HepG2 (cell line): ENCODE measurements around the gene RPS6KB1. TPM values are rescaled to one million over a fixed set of nuclear protein-coding genes. Genes with fewer than 3 reads are reported as not detected.

Experiments used
- ATAC-seq: fragments of 200-7000 bp; cut with Tn5 transposase; 3 replicates; pipeline ENCODE4 v1.9.1; 2020; ENCODE audit warnings: mild to moderate bottlenecking, moderate library complexity
- BruUV-seq: library from RNA; stranded (reverse); fragments of 400-500 nt; replicated peaks from 2 replicates; lab custom pipeline; 2021; lab: Mats Ljungman, UMichigan
- CTCF ChIA-PET: fragments of 300-600 bp; formaldehyde crosslinking; extraction: SDS; loops from one replicate; lab custom pipeline; 2021; ENCODE audit warnings: low total read pairs, inconsistent platforms, low intra/inter-chr PET ratio; lab: Yijun Ruan, JAX
- POLR2A ChIA-PET: fragments of 350-600 bp; sonication (Branson Sonifier 250); formaldehyde crosslinking; loops from one replicate; lab custom pipeline; 2020; ENCODE audit warnings: antibody characterized with exemption, inconsistent platforms; lab: Yijun Ruan, JAX
- DNase-seq: peaks from one replicate; pipeline ENCODE4 v3.0.0-alpha.2; 2015; ENCODE audit warnings: low spot score
- FAIRE-seq: peaks from 3 replicates; lab custom pipeline; 2011; peaks lifted over from hg19 to GRCh38; lab: Jason Lieb, UNC
- H2AFZ ChIP-seq: one replicate; pipeline ENCODE4 v1.6.1; 2011; ENCODE audit warnings: low read length, inconsistent platforms
- H3K27ac ChIP-seq: fragments of 300-600 bp; 3 replicates; pipeline ENCODE4 v1.8.0; 2011; ENCODE audit warnings: mixed run types, mild to moderate bottlenecking, mixed read lengths, low read length, inconsistent platforms; ENCODE audit not compliant: insufficient read depth; ENCODE audit errors: extremely low read length
- H3K27me3 ChIP-seq, 2 experiments: fragments of 200-600 bp in 1 of 2; 2 replicates in 1 of 2; 3 replicates in 1 of 2; pipeline versions ENCODE4 v1.6.0 to v1.8.0; 2011; ENCODE audit warnings: low read length in 2 of 2, mild to moderate bottlenecking in 2 of 2, moderate library complexity in 2 of 2, inconsistent platforms in 1 of 2; ENCODE audit not compliant: insufficient read depth in 2 of 2, control insufficient read depth in 1 of 2
- H3K36me3 ChIP-seq, 2 experiments: fragments of 200-600 bp in 1 of 2; replicated peaks in 1 of 2; 2 replicates in 1 of 2; 3 replicates in 1 of 2; pipeline versions ENCODE4 v1.5.1 to v1.8.0; 2011; ENCODE audit warnings: low read length in 2 of 2, inconsistent platforms in 1 of 2; ENCODE audit not compliant: insufficient read depth in 2 of 2, control insufficient read depth in 1 of 2
- H3K4me1 ChIP-seq: 2 replicates; pipeline ENCODE4 v1.5.1; 2012; ENCODE audit warnings: low read length, inconsistent platforms; ENCODE audit not compliant: insufficient read depth
- H3K4me2 ChIP-seq: 2 replicates; pipeline ENCODE4 v1.6.0; 2011; ENCODE audit warnings: low read depth, low read length, inconsistent platforms
- H3K4me3 ChIP-seq, 3 experiments: fragments of 200-600 bp in 1 of 3; sonication (generic), shearing (Covaris generic) in 1 of 3; replicated peaks in 1 of 3; 2 replicates each; pipeline ENCODE4 v1.5.1; 2011 to 2016; ENCODE audit warnings: low read length in 3 of 3, inconsistent platforms in 2 of 3, low read depth in 2 of 3, mild to moderate bottlenecking in 2 of 3, control low read depth in 1 of 3, mixed read lengths in 1 of 3; ENCODE audit not compliant: insufficient read depth in 1 of 3
- H3K79me2 ChIP-seq: one replicate; pipeline ENCODE4 v1.6.1; 2011; ENCODE audit warnings: low read length, inconsistent platforms; ENCODE audit not compliant: insufficient read depth
- H3K9ac ChIP-seq: 2 replicates; pipeline ENCODE4 v1.6.0; 2011; ENCODE audit warnings: mild to moderate bottlenecking, low read depth, low read length, inconsistent platforms; ENCODE audit not compliant: insufficient read depth
- H3K9me3 ChIP-seq: 2 replicates; pipeline ENCODE4 v1.5.1; 2012; ENCODE audit warnings: mild to moderate bottlenecking, low read length
- H4K20me1 ChIP-seq: 2 replicates; pipeline ENCODE4 v1.6.0; 2011; ENCODE audit warnings: inconsistent platforms, mild to moderate bottlenecking, low read length, moderate library complexity; ENCODE audit not compliant: insufficient read depth
- AGO2 ChIP-seq: fragments of 200-400 bp; formaldehyde crosslinking; optimal IDR thresholded peaks from 2 replicates; pipeline ENCODE3; 2017; ENCODE audit warnings: mild to moderate bottlenecking, low read depth, low read length, moderate library complexity
- ARID3A ChIP-seq: IDR thresholded peaks from 2 replicates; pipeline ENCODE4 v1.6.1; 2012; ENCODE audit warnings: low read depth, low read length, improper control_type of control experiment
- CREB1 ChIP-seq, 2 experiments: fragments of 450-650 bp in 1 of 2; IDR thresholded peaks; 2 replicates each; pipeline ENCODE4 v1.6.1; 2016 to 2017; ENCODE audit warnings: control low read depth in 1 of 2, mild to moderate bottlenecking in 1 of 2, missing compliant biosample characterization in 1 of 2, missing genetic modification characterization in 1 of 2
- CTCF ChIP-seq: sonication (generic); formaldehyde crosslinking; IDR thresholded peaks from 2 replicates; pipeline ENCODE4 v1.5.0; 2020; ENCODE audit warnings: mild to moderate bottlenecking, missing genetic modification reagents, moderate library complexity
- PAWR ChIP-seq: sonication (generic); formaldehyde crosslinking; IDR thresholded peaks from 2 replicates; pipeline ENCODE4 v1.4.0; 2020; ENCODE audit warnings: missing genetic modification reagents, mild to moderate bottlenecking, borderline replicate concordance
- SAP130 ChIP-seq: IDR thresholded peaks from 2 replicates; pipeline ENCODE4 v1.6.1; 2016; ENCODE audit warnings: low read depth
- SMC3 ChIP-seq: IDR thresholded peaks from 2 replicates; pipeline ENCODE4 v1.6.1; 2011; ENCODE audit warnings: low read length, improper control_type of control experiment
- STAG1 ChIP-seq: sonication (generic); formaldehyde crosslinking; IDR thresholded peaks from 2 replicates; pipeline ENCODE4 v1.4.0; 2020; ENCODE audit warnings: missing genetic modification reagents
- TOPORS ChIP-seq: sonication (generic); formaldehyde crosslinking; IDR thresholded peaks from 2 replicates; pipeline ENCODE4 v1.8.0; 2023; ENCODE audit warnings: mild to moderate bottlenecking, missing genetic modification reagents
- ZFY ChIP-seq: sonication (generic); formaldehyde crosslinking; IDR thresholded peaks from 2 replicates; pipeline ENCODE4 v1.4.0; 2020; ENCODE audit warnings: missing genetic modification reagents
- ZNF724P ChIP-seq: sonication (generic); formaldehyde crosslinking; IDR thresholded peaks from 2 replicates; pipeline ENCODE4 v1.8.0; 2022; ENCODE audit warnings: missing genetic modification reagents, borderline replicate concordance
- WGBS: methylation state at CpG from one replicate; pipeline ENCODE4 v1.1.6; 2017; ENCODE audit warnings: low lambda C conversion rate; 5-methylcytosine and 5-hydroxymethylcytosine counted together
- in situ Hi-C: cut with HindIII; loops from 2 replicates; pipeline ENCODE4 v1.10.0; 2017; ENCODE audit warnings: low pct_unique_long_range_greater_than_20kb; ENCODE audit not compliant: extremely low pct_ligation_motif_present
- intact Hi-C: fragments of 100-400 bp; cut with micrococcal nuclease; formaldehyde crosslinking; loops from one replicate; pipeline ENCODE4 v1.10.0; 2022; ENCODE audit not compliant: unreplicated experiment
- polyA plus RNA-seq, 8 experiments: library from polyadenylated mRNA; depleted of rRNA in 3 of 8; stranded (reverse) in 7 of 8; unstranded in 1 of 8; fragments of >200 nt; fragmentation: Illumina TruSeq in 4 of 8; extraction: Trizol in 4 of 8; gene quantifications; 2 replicates each; pipeline versions ENCODE4 v1.2.1 to v1.2.3, GENCODE V29; 2011 to 2016; ENCODE audit warnings: low read depth in 4 of 8, missing spikeins in 1 of 8, mixed read lengths in 1 of 8; ENCODE audit not compliant: insufficient read depth in 1 of 8
- total RNA-seq, 5 experiments: library from RNA; depleted of rRNA; stranded (reverse); fragments of >200 nt; fragmentation: Illumina TruSeq; extraction: Trizol; gene quantifications; 2 replicates each; pipeline ENCODE4 v1.2.3, GENCODE V29; 2016; ENCODE audit warnings: low read depth in 1 of 5

The RPS6KB1 gene
- total and polyA plus RNA-seq, 2 of the 13 experiments (the other 11 are each of a cell fraction or from before 2014, with no cell fraction given) = 16.5 to 42.2 TPM

- Histone ChIP-seq H3K9me3 (no peaks in the 10 kb centered on the region), H2AFZ (no peak overlapping the region), H3K4me3 (no peak overlapping the region), H3K27ac (no peak overlapping the region), H3K9ac (no peak overlapping the region), H3K4me1 (no peaks in the 10 kb centered on the region), H3K27me3 (no peaks in the 10 kb centered on the region; a peak in 1 of 5 replicates), H3K36me3 (peaks cover 20 to 76% of the 10 kb centered on the region in 2 experiments), H3K4me2 (no peak overlapping the region), H4K20me1 (peaks cover 4% of the 10 kb centered on the region; the same call in 1 of the 2 replicates), H3K79me2 (no peaks in the 10 kb centered on the region)
- POLR2A ChIA-PET = no interaction called here
- intact Hi-C loops = loop anchor here (5.0 kb wide), 1 partner anchor 123 kb away; no protein-coding TSS in a partner anchor
- WGBS = 94% methylated on average over 1 of the region's 1 CpG
- BruUV-seq = no TSS peak
- CTCF ChIA-PET = interaction anchor here (2.8 kb wide), 1 partner anchor 122 kb away, joined by 14 read pairs; no protein-coding TSS in a partner anchor
- in situ Hi-C loops = loop anchor here (10.0 kb wide), 1 partner anchor 120 kb away; no protein-coding TSS in a partner anchor
- peak; percentile 67 for FAIRE-seq
- TF ChIP-seq ARID3A (peak; percentile 81), PAWR (CRISPR knock-in tag) (no peak), SMC3 (peak; percentile 64), SAP130 (CRISPR knock-in tag) (0 out of 2 replicates have a peak, but pooled peaks have one; percentile 10), ZNF724P (CRISPR knock-in tag) (no peak), ZFY (CRISPR knock-in tag) (no peak), TOPORS (CRISPR knock-in tag) (no peak), AGO2 (no peak), STAG1 (CRISPR knock-in tag) (peak; percentile 46; the same call in 1 of the 2 replicates), CTCF (CRISPR knock-in tag) (peak; percentile 56), CREB1 (IDR thresholded peaks at IDR 0.05) (no peak), CREB1 (CRISPR knock-in tag; IDR thresholded peaks at IDR 0.05) (no peak)
- peak; percentile 51 for DNase-seq
- peak; percentile 47; the same call in 2 of the 3 replicates for ATAC-seq
Measured at GRCh38 chr17:59914274-59914854, 21.4 kb downstream of the RPS6KB1 start.
